ENCODE data around the gene REX1BD. TPM values are rescaled to one million over a fixed set of nuclear protein-coding genes. Genes with fewer than 3 reads are reported as not detected.

Gene REX1BD
- total and polyA plus RNA-seq, 2 of the 8 experiments (the other 6 are each of a cell fraction or from before 2014, with no cell fraction given) = 56.8 to 62.7 TPM

DNA sequence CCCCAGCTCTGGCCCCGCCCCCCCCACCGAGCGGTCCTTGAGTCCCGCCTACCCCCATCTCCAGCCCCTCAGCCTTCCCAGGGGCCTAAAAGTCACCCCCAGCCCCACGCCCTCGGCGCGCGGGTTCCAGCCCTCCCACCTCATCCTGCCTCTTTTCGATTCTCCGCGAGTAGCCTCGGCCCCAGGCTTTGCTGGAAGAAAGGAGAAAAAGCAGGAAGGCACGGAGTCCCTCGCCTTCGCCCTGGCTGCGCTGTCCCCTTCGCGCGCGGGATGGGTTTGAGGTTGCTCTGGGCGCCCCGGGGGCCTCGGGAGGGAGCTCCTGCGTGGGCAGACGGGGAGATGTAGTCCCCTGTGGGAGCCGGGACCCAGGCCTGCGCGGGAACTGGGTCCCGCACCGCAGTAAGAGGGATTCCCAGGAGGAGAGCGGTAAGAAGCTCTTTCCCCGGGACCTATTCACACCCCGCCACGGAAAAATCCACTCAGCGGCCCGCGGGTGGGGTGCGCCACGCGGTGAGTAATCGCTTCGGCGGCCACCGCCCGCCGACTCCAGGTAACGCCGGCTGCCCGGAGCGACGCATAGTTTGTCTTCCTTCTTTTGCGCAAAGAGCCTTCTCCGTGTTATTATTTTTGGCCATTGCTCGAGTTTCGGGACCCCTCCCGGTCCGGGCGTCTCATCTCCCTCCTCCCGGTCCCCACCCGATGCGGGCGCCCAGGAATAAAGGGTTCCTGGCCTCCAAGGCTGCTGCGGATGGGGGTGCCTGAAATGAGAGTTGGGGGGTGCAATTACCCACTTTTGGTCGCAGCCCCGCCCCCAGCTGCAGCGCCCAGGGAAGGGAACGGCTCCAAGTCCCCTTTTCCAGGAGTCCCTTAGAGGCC is 18.9 kb downstream of the REX1BD start:
- H4K5ac ChIP-seq (ENCODE audit: insufficient read length, low read depth, low read length) = no peak overlapping the region
- no peaks in the 10 kb centered on the region for H3K9me3 ChIP-seq (ENCODE audit: insufficient read depth in 2 of 2, low read depth in 1 of 2, low read length in 1 of 2)
- FAIRE-seq = no peak
- H4K91ac ChIP-seq (replicated peaks; ENCODE audit: insufficient read length, low read length) = no peak overlapping the region
- H3K27me3 ChIP-seq (replicated peaks in 1 of 4; ENCODE audit: control insufficient read depth in 3 of 4, extremely low read depth in 1 of 4, insufficient read depth in 3 of 4, low read length in 3 of 4) = peaks cover 83 to 95% (median 95%) of the 10 kb centered on the region in 4 experiments
- no peak overlapping the region for H3K14ac ChIP-seq (ENCODE audit: insufficient read length)
- peak overlapping the region; percentile 19; the same call in 1 of the 2 replicates for H3K18ac ChIP-seq (ENCODE audit: extremely low read depth, low read length)
- no peak overlapping the region for H3K23ac ChIP-seq (ENCODE audit: insufficient read length)
- peaks cover 0 to 14% (median 0%) of the 10 kb centered on the region in 4 experiments; a peak in 1 of 8 replicates for H3K36me3 ChIP-seq (ENCODE audit: control insufficient read depth in 2 of 4, insufficient read depth in 4 of 4, low read length in 3 of 4)
- no peak overlapping the region for H3K4ac ChIP-seq (replicated peaks; ENCODE audit: insufficient read length, low read depth, low read length)
- H3K79me2 ChIP-seq (ENCODE audit: control insufficient read depth in 1 of 2, insufficient read depth in 2 of 2, low read length in 2 of 2) = no peaks in the 10 kb centered on the region
- 6% methylated on average over 54 of the region's 68 CpGs; no CpG with 5 or more reads in 1 of the 2 experiments for WGBS, 2 experiments (ENCODE audit: extremely low coverage in 1 of 2, insufficient coverage in 1 of 2, insufficient read length in 1 of 2, insufficient replicate concordance in 2 of 2, low coverage in 1 of 2, low lambda C conversion rate in 2 of 2, missing lambda C conversion rate in 1 of 2)
- no peak overlapping the region for H2BK120ac ChIP-seq (replicated peaks; ENCODE audit: low read depth, low read length)
- H3K4me2 ChIP-seq (ENCODE audit: insufficient read depth in 1 of 2, low read depth in 2 of 2, low read length in 2 of 2) = peak overlapping the region; percentile 64 to 65
- no peak overlapping the region for H2BK5ac ChIP-seq (ENCODE audit: low read depth, low read length)
- no peak overlapping the region for H2AFZ ChIP-seq (ENCODE audit: low read length)
- H4K20me1 ChIP-seq (replicated peaks in 1 of 2; ENCODE audit: control insufficient read depth in 1 of 2, insufficient read depth in 2 of 2, low read length in 2 of 2) = peaks cover 0 to 16% of the 10 kb centered on the region in 2 experiments
- POLR2A ChIA-PET (ENCODE audit: partially characterized antibody) = interaction anchor here (0.7 to 1.4 kb wide), 5 partner anchors 18 to 33 kb away, joined by 3 to 4 read pairs (median 3); partner anchors contain the start of gene REX1BD
- no peak overlapping the region for H3K9ac ChIP-seq (replicated peaks in 1 of 4; ENCODE audit: extremely low read depth in 1 of 4, low read depth in 3 of 4, low read length in 3 of 4)
- no peak overlapping the region; the same call in 1 of the 2 replicates for H2BK20ac ChIP-seq (ENCODE audit: low read length)
- H3K4me3 ChIP-seq (ENCODE audit: extremely low read depth in 1 of 4, insufficient read depth in 2 of 4, low read depth in 3 of 4, low read length in 4 of 4) = peak overlapping the region in 2 of 4 experiments; percentile 17 to 49; a peak in 3 of 8 replicates
- no peak overlapping the region for H3K27ac ChIP-seq (ENCODE audit: low read depth, low read length)
- H2BK12ac ChIP-seq (ENCODE audit: low read depth, low read length) = no peak overlapping the region
- no peak overlapping the region for H2AK5ac ChIP-seq (ENCODE audit: low read depth, low read length)
- no peak overlapping the region for H3K56ac ChIP-seq (replicated peaks; ENCODE audit: insufficient read length, low read depth, low read length)
- CTCF ChIA-PET (ENCODE audit: partially characterized antibody) = interaction anchor here (0.7 to 1.1 kb wide), 3 partner anchors 17 to 1214 kb away, joined by 3 read pairs; no protein-coding TSS in a partner anchor
- H3K23me2 ChIP-seq (ENCODE audit: low read depth, low read length) = peaks cover 23% of the 10 kb centered on the region; the same call in 1 of the 2 replicates
- DNase-seq (ENCODE audit: low read depth in 1 of 2, low spot score in 2 of 2) = peak in 1 of 2 experiments; percentile 64
- H3K4me1 ChIP-seq (replicated peaks in 1 of 4; ENCODE audit: control insufficient read depth in 3 of 4, insufficient read depth in 4 of 4, low read length in 3 of 4) = peaks cover 32 to 54% (median 44%) of the 10 kb centered on the region in 4 experiments
- peak overlapping the region; percentile 35; the same call in 1 of the 2 replicates for H4K8ac ChIP-seq (ENCODE audit: extremely low read depth, insufficient read depth, low read length)
- no peak overlapping the region for H2BK15ac ChIP-seq (ENCODE audit: low read length)
- H3K79me1 ChIP-seq (ENCODE audit: low read depth, low read length) = no peaks in the 10 kb centered on the region
- TF ChIP-seq SP1 (IDR thresholded peaks at IDR 0.05; ENCODE audit: low read depth, low read length) (no peak), SUZ12 (IDR thresholded peaks at IDR 0.05; ENCODE audit: low read length) (peak; percentile 99), RNF2 (IDR thresholded peaks at IDR 0.05; ENCODE audit: borderline replicate concordance, low read depth, low read length, missing control alignments, poor library complexity, severe bottlenecking) (peak; percentile 74), TCF12 (IDR thresholded peaks at IDR 0.05; ENCODE audit: low read depth, low read length) (no peak), RAD21 (IDR thresholded peaks at IDR 0.05 in 1 of 2, conservative IDR thresholded peaks at IDR 0.05 in 1 of 2; ENCODE audit: low read depth in 2 of 2, low read length in 2 of 2) (no peak), EZH2 (IDR thresholded peaks at IDR 0.05; ENCODE audit: low read depth, low read length, severe bottlenecking) (peak; percentile 98), SIN3A (conservative IDR thresholded peaks at IDR 0.05 in 1 of 2, IDR thresholded peaks at IDR 0.05 in 1 of 2; ENCODE audit: low read depth in 1 of 2, low read length in 2 of 2) (no peak), EGR1 (IDR thresholded peaks at IDR 0.05; ENCODE audit: borderline replicate concordance, low read depth, low read length) (no peak)
